ENCODE data around the gene NFATC2.

GRCh38 chr20:51562332-51563173, 20.0 kb upstream of the NFATC2 start:
- TF ChIP-seq CTCF (IDR thresholded peaks at IDR 0.05; ENCODE audit: control extremely low read depth in 1 of 3, insufficient read depth in 1 of 3, low read depth in 1 of 3, low read length in 3 of 3) (peak; percentile 10 to 54 (median 15)), JUND (IDR thresholded peaks at IDR 0.05; ENCODE audit: low read length) (no peak), TAF1 (IDR thresholded peaks at IDR 0.05; ENCODE audit: low read depth, low read length) (no peak), RFX5 (IDR thresholded peaks at IDR 0.05; ENCODE audit: borderline replicate concordance, low read depth, low read length) (no peak), TEAD4 (IDR thresholded peaks at IDR 0.05; ENCODE audit: low read depth, low read length) (no peak), CHD1 (IDR thresholded peaks at IDR 0.05; ENCODE audit: low read depth, low read length) (no peak), RAD21 (IDR thresholded peaks at IDR 0.05 in 1 of 2, conservative IDR thresholded peaks at IDR 0.05 in 1 of 2; ENCODE audit: low read depth in 2 of 2, low read length in 2 of 2) (peak; percentile 28 to 44; a peak in 3 of 4 replicates)
